ENCODE data around the gene SLC35F3. TPM values are rescaled to one million over a fixed set of nuclear protein-coding genes. Genes with fewer than 3 reads are reported as not detected.

Gene SLC35F3
- total RNA-seq, 1 experiment from 2014 or later, result 22.7 TPM

DNA sequence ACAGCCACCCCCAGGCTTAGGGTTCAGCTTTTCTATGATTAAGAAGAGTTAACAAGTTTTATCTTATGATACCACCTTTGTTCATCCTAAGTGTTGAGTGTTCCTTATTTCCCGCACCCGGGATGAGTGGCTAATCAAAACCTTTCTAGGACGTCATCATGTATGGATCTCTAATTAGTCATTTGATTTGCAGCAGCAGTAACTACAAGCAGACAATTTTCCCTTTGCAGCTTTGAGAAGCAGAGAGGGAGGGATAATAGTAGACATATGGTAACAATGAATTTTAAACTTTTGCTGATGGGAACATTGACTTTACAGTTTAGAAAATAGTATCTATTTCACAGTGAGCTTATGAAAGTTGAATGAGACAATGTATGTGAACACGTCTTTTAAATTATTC, 30.8 kb upstream of the SLC35F3 start:
- intact Hi-C loops (cut with micrococcal nuclease; ENCODE audit: unreplicated experiment), result no loop called here
- ChIA-PET CTCF (no interaction called here), POLR2A (ENCODE audit: low non-redundant PET) (no interaction called here)

DNA sequence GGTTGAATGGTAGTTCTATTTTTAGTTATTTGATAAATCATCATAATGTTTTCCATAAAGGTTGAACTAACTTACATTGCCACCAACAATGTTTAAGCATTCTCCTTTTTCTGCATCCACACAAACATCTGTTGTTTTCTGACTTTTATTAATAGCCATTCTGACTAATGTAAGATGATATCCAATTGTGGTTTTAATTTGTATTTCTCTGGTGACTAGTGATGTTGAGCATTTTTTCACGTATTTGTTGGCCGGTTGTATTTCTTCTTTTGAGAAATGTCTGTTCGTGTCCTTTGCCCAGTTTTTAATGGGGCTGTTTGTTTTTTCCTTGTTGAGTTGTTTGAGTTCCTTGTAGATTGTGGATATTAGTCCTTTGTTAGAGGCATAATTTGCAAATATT, 24.6 kb upstream of the SLC35F3 start:
- no TSS peak for BruUV-seq (replicated peaks)
- peaks cover 36% of the 10 kb centered on the region for H3K27me3 ChIP-seq (replicated peaks; ENCODE audit: insufficient read depth, low read depth, low read length, poor library complexity)

More for the DNA sequence above, 30.8 kb upstream of the SLC35F3 start:
- no peaks in the 10 kb centered on the region for H3K9me3 ChIP-seq (ENCODE audit: low read depth, low read length, poor library complexity, severe bottlenecking)
- TF ChIP-seq, protein P1, sequence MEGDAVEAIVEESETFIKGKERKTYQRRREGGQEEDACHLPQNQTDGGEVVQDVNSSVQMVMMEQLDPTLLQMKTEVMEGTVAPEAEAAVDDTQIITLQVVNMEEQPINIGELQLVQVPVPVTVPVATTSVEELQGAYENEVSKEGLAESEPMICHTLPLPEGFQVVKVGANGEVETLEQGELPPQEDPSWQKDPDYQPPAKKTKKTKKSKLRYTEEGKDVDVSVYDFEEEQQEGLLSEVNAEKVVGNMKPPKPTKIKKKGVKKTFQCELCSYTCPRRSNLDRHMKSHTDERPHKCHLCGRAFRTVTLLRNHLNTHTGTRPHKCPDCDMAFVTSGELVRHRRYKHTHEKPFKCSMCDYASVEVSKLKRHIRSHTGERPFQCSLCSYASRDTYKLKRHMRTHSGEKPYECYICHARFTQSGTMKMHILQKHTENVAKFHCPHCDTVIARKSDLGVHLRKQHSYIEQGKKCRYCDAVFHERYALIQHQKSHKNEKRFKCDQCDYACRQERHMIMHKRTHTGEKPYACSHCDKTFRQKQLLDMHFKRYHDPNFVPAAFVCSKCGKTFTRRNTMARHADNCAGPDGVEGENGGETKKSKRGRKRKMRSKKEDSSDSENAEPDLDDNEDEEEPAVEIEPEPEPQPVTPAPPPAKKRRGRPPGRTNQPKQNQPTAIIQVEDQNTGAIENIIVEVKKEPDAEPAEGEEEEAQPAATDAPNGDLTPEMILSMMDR (conservative IDR thresholded peaks at IDR 0.05; ENCODE audit: low read depth, low read length), result no peak
- no peak for TF ChIP-seq EZH2 (IDR thresholded peaks at IDR 0.05; ENCODE audit: borderline replicate concordance, low read depth, low read length, poor library complexity, severe bottlenecking)
- no peaks in the 10 kb centered on the region for H3K4me1 ChIP-seq (ENCODE audit: insufficient read depth, low read length, poor library complexity, severe bottlenecking)
- no peaks in the 10 kb centered on the region for H3K36me3 ChIP-seq (ENCODE audit: insufficient read depth, low read length, poor library complexity, severe bottlenecking)
- no peak overlapping the region for H3K4me3 ChIP-seq (ENCODE audit: low read depth, low read length, poor library complexity, severe bottlenecking)
- peaks cover 21% of the 10 kb centered on the region for H3K27me3 ChIP-seq (replicated peaks; ENCODE audit: insufficient read depth, low read depth, low read length, poor library complexity)
- DNase-seq (ENCODE audit: low spot score), result no peak
- H3K27ac ChIP-seq (ENCODE audit: low read depth, low read length, poor library complexity, severe bottlenecking), result no peak overlapping the region
- BruUV-seq (replicated peaks), result no TSS peak

GRCh38 chr1:233883671-233884070, 20.8 kb upstream of the SLC35F3 start:
- no peak overlapping the region for H3K4me3 ChIP-seq (ENCODE audit: low read depth, low read length, poor library complexity, severe bottlenecking)
- no peaks in the 10 kb centered on the region for H3K36me3 ChIP-seq (ENCODE audit: insufficient read depth, low read length, poor library complexity, severe bottlenecking)
- H3K27me3 ChIP-seq (replicated peaks; ENCODE audit: insufficient read depth, low read depth, low read length, poor library complexity), result peaks cover 37% of the 10 kb centered on the region
- H3K27ac ChIP-seq (ENCODE audit: low read depth, low read length, poor library complexity, severe bottlenecking), result no peak overlapping the region
- H3K4me1 ChIP-seq (ENCODE audit: insufficient read depth, low read length, poor library complexity, severe bottlenecking), result no peaks in the 10 kb centered on the region
- ChIA-PET CTCF (no interaction called here), POLR2A (ENCODE audit: low non-redundant PET) (no interaction called here)
- no peaks in the 10 kb centered on the region for H3K9me3 ChIP-seq (ENCODE audit: low read depth, low read length, poor library complexity, severe bottlenecking)
- BruUV-seq (replicated peaks), result no TSS peak
- intact Hi-C loops (cut with micrococcal nuclease; ENCODE audit: unreplicated experiment), result no loop called here
- DNase-seq (ENCODE audit: low spot score), result no peak
- no peak for TF ChIP-seq EZH2 (IDR thresholded peaks at IDR 0.05; ENCODE audit: borderline replicate concordance, low read depth, low read length, poor library complexity, severe bottlenecking)
- TF ChIP-seq, protein P1 (conservative IDR thresholded peaks at IDR 0.05; ENCODE audit: low read depth, low read length), result no peak

More for the DNA sequence above, 24.6 kb upstream of the SLC35F3 start:
- Histone ChIP-seq H3K36me3 (ENCODE audit: insufficient read depth, low read length, poor library complexity, severe bottlenecking) (no peaks in the 10 kb centered on the region), H3K4me1 (ENCODE audit: insufficient read depth, low read length, poor library complexity, severe bottlenecking) (no peaks in the 10 kb centered on the region), H3K9me3 (ENCODE audit: low read depth, low read length, poor library complexity, severe bottlenecking) (no peaks in the 10 kb centered on the region), H3K4me3 (ENCODE audit: low read depth, low read length, poor library complexity, severe bottlenecking) (no peak overlapping the region), H3K27ac (ENCODE audit: low read depth, low read length, poor library complexity, severe bottlenecking) (no peak overlapping the region)
- ChIA-PET CTCF (no interaction called here), POLR2A (ENCODE audit: low non-redundant PET) (no interaction called here)
- intact Hi-C loops (cut with micrococcal nuclease; ENCODE audit: unreplicated experiment), result no loop called here
- DNase-seq (ENCODE audit: low spot score), result no peak
- TF ChIP-seq EZH2 (IDR thresholded peaks at IDR 0.05; ENCODE audit: borderline replicate concordance, low read depth, low read length, poor library complexity, severe bottlenecking), result no peak
- TF ChIP-seq, protein P1 (conservative IDR thresholded peaks at IDR 0.05; ENCODE audit: low read depth, low read length), result no peak
